ENCODE data around the gene KCTD12. TPM values are rescaled to one million over a fixed set of nuclear protein-coding genes. Genes with fewer than 3 reads are reported as not detected.

The KCTD12 gene
- 10 to 100 TPM; 27.9 to 59.3 (median 37.8) TPM for total RNA-seq

DNA sequence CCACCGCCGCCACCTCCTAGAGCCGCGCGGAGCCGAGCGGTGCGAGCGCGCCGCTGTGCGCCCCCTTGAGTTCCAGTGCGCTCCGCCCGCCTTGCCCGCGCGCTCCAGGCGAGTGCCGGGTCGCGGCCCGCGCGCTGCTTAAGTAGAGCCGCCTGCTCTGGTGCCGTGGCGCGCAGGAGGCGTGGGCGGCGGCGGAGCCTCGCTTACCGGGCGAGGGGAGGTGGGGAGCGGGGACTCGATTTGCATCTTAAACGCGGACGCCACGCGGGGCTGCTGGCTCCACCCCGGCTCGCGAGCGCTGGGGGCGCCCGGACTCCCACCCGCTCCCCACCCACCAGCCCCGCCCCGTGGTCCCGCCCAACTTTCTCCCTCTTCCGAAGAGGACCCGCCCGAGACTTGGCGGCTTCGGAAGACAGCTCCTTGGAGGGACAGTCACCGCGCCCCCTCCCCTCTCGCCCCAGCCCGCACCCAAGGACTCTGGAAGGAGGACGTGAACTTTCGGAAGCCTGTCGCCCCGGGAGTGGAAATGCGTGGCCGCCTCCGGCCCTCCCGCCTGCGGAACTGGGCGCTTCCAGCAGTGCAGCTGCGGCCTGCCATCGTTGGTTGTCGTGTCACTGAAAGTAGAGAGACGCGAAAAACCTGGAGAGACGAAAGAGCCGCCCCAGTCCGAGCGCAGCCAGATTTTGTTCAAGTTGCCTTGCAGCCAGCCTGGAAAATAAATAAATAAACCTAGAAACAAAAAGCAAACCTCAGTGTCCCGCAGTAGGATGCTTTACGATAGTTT lies at the start of gene KCTD12:
Gene KCTD12, minus strand, starts transcription at position 114 of the 784 bp plus-strand sequence. CDS start 257 bp downstream, outside the sequence.
- 0 to 1% methylated on average over 24 to 29 of the region's 83 CpGs for WGBS, 2 donors

DNA sequence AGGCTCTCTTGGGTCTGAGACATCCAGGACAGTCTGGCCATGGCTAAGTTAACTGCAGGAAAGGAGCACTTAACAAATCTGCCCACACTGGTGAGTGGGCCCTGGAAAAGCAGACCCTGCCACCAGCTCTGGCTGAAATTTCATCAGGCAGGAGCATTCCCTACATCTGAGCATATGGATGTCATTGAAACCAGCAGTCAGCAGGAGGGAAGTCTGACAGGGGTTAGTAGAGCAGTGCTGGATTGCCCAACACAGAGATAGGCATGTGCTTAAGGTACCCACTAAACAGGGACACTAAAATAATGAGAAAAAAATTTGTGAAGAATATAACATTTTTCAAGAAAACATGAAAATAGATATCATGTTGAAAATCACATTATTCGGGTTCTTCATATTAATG lies 48.5 kb upstream of the KCTD12 start:
- TF ChIP-seq, protein P1, sequence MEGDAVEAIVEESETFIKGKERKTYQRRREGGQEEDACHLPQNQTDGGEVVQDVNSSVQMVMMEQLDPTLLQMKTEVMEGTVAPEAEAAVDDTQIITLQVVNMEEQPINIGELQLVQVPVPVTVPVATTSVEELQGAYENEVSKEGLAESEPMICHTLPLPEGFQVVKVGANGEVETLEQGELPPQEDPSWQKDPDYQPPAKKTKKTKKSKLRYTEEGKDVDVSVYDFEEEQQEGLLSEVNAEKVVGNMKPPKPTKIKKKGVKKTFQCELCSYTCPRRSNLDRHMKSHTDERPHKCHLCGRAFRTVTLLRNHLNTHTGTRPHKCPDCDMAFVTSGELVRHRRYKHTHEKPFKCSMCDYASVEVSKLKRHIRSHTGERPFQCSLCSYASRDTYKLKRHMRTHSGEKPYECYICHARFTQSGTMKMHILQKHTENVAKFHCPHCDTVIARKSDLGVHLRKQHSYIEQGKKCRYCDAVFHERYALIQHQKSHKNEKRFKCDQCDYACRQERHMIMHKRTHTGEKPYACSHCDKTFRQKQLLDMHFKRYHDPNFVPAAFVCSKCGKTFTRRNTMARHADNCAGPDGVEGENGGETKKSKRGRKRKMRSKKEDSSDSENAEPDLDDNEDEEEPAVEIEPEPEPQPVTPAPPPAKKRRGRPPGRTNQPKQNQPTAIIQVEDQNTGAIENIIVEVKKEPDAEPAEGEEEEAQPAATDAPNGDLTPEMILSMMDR (IDR thresholded peaks at IDR 0.05) = no peak
- no peak for TF ChIP-seq POLR2A (IDR thresholded peaks at IDR 0.05)
- Histone ChIP-seq H3K9me3 (no peaks in the 10 kb centered on the region), H3K36me3 (no peaks in the 10 kb centered on the region), H3K27me3 (no peaks in the 10 kb centered on the region), H3K27ac (no peak overlapping the region), H3K4me1 (no peaks in the 10 kb centered on the region), H3K4me3 (replicated peaks in 1 of 3) (no peak overlapping the region)
- intact Hi-C loops (cut with DNase I) = no loop called here
- WGBS, 2 donors = 93 to 97% methylated on average over 1 of the region's 1 CpG
- no peak for DNase-seq

More for the DNA sequence above, at the start of gene KCTD12:
- Histone ChIP-seq H3K4me3 (replicated peaks in 1 of 3) (peak within 1 kb of the TSS; percentile 31 to 68 (median 67)), H3K9me3 (no peaks in the 10 kb centered on the region), H3K4me1 (peaks cover 12 to 16% of the 10 kb centered on the region in 2 donors), H3K36me3 (no peaks in the 10 kb centered on the region), H3K27ac (peak within 1 kb of the TSS; percentile 79 to 85 (median 84)), H3K27me3 (no peaks in the 10 kb centered on the region)
- TF ChIP-seq, protein P1 (IDR thresholded peaks at IDR 0.05) = peak in 3 of 6 experiments; percentile 3 to 41 (median 36)
- peak in 1 of 2 donors; percentile 92 for TF ChIP-seq POLR2A (IDR thresholded peaks at IDR 0.05)
- peak; percentile 83 to 87 for DNase-seq
- intact Hi-C loops (cut with DNase I) = loop anchor here (10.0 kb wide), 1 partner anchor 222 kb away; no protein-coding TSS in a partner anchor

DNA sequence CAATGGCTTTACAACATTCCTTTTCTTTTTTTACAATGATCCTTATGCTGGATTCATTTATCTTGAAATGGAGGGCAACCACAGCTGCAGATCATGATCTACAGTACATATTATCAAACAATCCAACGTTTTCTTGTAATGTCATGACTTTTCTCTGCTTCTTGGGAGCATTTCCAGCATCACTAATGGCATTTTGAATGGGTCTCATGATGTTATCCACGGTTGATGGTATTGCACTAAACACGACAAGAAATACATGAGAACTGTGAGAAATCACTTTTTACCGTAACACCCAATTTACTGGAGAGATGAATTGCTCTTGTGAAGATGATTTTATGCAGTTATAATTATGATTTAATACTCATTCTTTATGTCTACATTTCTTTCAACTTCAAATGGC lies 45.9 kb upstream of the KCTD12 start:
- Histone ChIP-seq H3K4me1 (no peaks in the 10 kb centered on the region), H3K9me3 (no peaks in the 10 kb centered on the region), H3K27ac (no peak overlapping the region), H3K27me3 (no peaks in the 10 kb centered on the region), H3K36me3 (no peaks in the 10 kb centered on the region), H3K4me3 (replicated peaks in 1 of 3) (no peak overlapping the region)
- WGBS, 2 donors = 78 to 79% methylated on average over 4 of the region's 4 CpGs
- no peak for DNase-seq
- TF ChIP-seq, protein P1 (IDR thresholded peaks at IDR 0.05) = no peak
- TF ChIP-seq POLR2A (IDR thresholded peaks at IDR 0.05) = no peak
- intact Hi-C loops (cut with DNase I) = no loop called here

DNA sequence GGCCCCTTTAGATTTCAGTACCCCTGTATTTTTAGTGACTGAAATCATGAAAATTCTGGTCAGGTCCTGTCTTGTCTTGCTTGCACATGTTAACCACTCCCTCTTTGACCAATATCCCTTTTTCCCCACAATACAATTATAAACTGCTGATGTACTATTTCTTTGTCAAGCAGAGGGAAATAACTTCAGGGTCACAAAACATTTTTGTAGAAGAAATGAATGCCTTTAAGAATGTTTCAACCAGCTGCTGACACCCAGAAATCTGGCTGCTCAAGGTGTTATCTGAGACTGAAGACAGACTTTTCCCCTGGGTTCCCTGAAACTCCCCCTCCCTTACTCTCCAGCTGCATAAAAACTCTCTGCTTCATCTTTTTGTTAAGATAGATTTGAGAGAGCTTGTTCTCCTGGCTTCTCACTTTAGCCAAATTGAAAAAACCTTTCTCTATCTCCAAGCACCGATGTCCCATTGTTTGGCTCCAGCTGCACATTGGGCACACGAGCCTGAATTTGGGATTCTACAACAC lies 43.7 kb upstream of the KCTD12 start:
- H3K27me3 ChIP-seq = no peaks in the 10 kb centered on the region
- intact Hi-C loops (cut with DNase I) = no loop called here
- H3K4me3 ChIP-seq (replicated peaks in 1 of 3) = no peak overlapping the region
- no peak overlapping the region for H3K27ac ChIP-seq
- TF ChIP-seq POLR2A (IDR thresholded peaks at IDR 0.05) = no peak
- TF ChIP-seq, protein P1 (IDR thresholded peaks at IDR 0.05) = no peak
- DNase-seq = no peak
- no peaks in the 10 kb centered on the region for H3K4me1 ChIP-seq
- 80 to 82% methylated on average over 2 of the region's 2 CpGs for WGBS, 2 donors
- no peaks in the 10 kb centered on the region for H3K36me3 ChIP-seq
- no peaks in the 10 kb centered on the region for H3K9me3 ChIP-seq

DNA sequence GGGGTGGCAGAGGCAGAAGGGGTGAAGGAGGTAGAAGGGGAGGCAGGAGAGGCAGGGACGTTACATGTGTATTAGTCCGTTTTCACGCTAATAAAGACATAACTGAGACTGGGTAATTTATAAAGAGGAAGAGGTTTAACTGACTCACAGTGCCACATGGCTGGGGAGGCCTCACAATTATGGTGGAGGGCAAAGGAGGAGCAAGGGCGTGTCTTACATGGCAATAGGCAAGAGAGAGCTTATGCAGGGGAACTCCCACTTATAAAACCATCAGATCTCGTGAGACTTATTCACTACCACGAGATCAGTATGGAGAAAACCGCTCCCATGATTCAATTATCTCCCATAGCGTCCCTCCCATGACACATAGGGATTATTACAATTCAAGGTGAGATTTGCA lies 43.1 kb upstream of the KCTD12 start:
- H3K4me3 ChIP-seq (replicated peaks in 1 of 3) = no peak overlapping the region
- no peaks in the 10 kb centered on the region for H3K9me3 ChIP-seq
- no peaks in the 10 kb centered on the region for H3K36me3 ChIP-seq
- intact Hi-C loops (cut with DNase I) = no loop called here
- H3K27me3 ChIP-seq = no peaks in the 10 kb centered on the region
- no peak overlapping the region for H3K27ac ChIP-seq
- WGBS, 2 donors = 90 to 91% methylated on average over 8 of the region's 8 CpGs
- H3K4me1 ChIP-seq = no peaks in the 10 kb centered on the region
- TF ChIP-seq, protein P1 (IDR thresholded peaks at IDR 0.05) = no peak
- TF ChIP-seq POLR2A (IDR thresholded peaks at IDR 0.05) = no peak
- no peak for DNase-seq
